ENCODE data around the gene SUPT6H. TPM values are rescaled to one million over a fixed set of nuclear protein-coding genes. Genes with fewer than 3 reads are reported as not detected.

The SUPT6H gene
- total and polyA plus RNA-seq, 9 of the 15 experiments (the other 6 are each of a cell fraction or from before 2014, with no cell fraction given): 1.7 to 77.7 (median 49.2) TPM

- TF ChIP-seq NFXL1 (CRISPR knock-in tag; IDR thresholded peaks at IDR 0.05) (no peak), HCFC1 (IDR thresholded peaks at IDR 0.05; ENCODE audit: low read depth, low read length) (peak; percentile 70), TFE3 (CRISPR knock-in tag; IDR thresholded peaks at IDR 0.05) (no peak), CCAR2 (IDR thresholded peaks at IDR 0.05; ENCODE audit: low read depth, low read length) (no peak), MEIS2 (IDR thresholded peaks at IDR 0.05; ENCODE audit: partially characterized antibody) (peak; percentile 80), DEAF1 (CRISPR knock-in tag; IDR thresholded peaks at IDR 0.05) (no peak), ZNF395 (CRISPR knock-in tag; IDR thresholded peaks at IDR 0.05) (peak; percentile 79), ETS2 (tag; IDR thresholded peaks at IDR 0.05; ENCODE audit: borderline replicate concordance, poor library complexity, severe bottlenecking) (no peak), HDAC6 (IDR thresholded peaks at IDR 0.05; ENCODE audit: low read depth, low read length) (no peak), ZNF707 (CRISPR knock-in tag; conservative IDR thresholded peaks at IDR 0.05) (no peak), ZNF695 (CRISPR knock-in tag; IDR thresholded peaks at IDR 0.05) (no peak), ETS1 (conservative IDR thresholded peaks at IDR 0.05; ENCODE audit: control insufficient read depth, low read depth, low read length) (peak; percentile 85; the same call in 1 of the 2 replicates), MITF (IDR thresholded peaks at IDR 0.05) (no peak), HDAC1 (IDR thresholded peaks at IDR 0.05) (peak in 1 of 2 experiments; percentile 94; a peak in 2 of 4 replicates), RCOR1 (IDR thresholded peaks at IDR 0.05; ENCODE audit: borderline replicate concordance in 1 of 2, low read depth in 2 of 2, low read length in 2 of 2) (peak in 1 of 2 experiments; percentile 63; a peak in 2 of 4 replicates), ZNF436 (CRISPR knock-in tag; IDR thresholded peaks at IDR 0.05) (no peak)
Observed at GRCh38 chr17:28644787-28645575, 17.0 kb upstream of the SUPT6H start, which contains the start of gene BLTP2 (continued).

Data from K562 (cell line).